Measurements from ENCODE around the gene ATP5F1E.

The ATP5F1E gene

GRCh38 chr20:59031564-59032022, 542 bp downstream of the ATP5F1E start:
- intact Hi-C loops (cut with DNase I; ENCODE audit: low total_unique reads) = loop anchor here (5.0 kb wide), 2 partner anchors 49 to 139 kb away; partner anchors contain the start of gene NELFCD

GRCh38 chr20:59030911-59031563, 1.1 kb downstream of the ATP5F1E start:
- peak overlapping the region; percentile 85 to 86 for H3K27ac ChIP-seq
- peaks cover 0 to 50% (median 36%) of the 10 kb centered on the region in 4 donors for H3K4me1 ChIP-seq
- DNase-seq = no peak
- no peaks in the 10 kb centered on the region for H3K9me3 ChIP-seq
- H3K27me3 ChIP-seq = no peaks in the 10 kb centered on the region
- no peak for TF ChIP-seq CTCF (IDR thresholded peaks at IDR 0.05)
- peak overlapping the region; percentile 78 to 93 for H3K4me3 ChIP-seq
- intact Hi-C loops (cut with DNase I; ENCODE audit: low total_unique reads) = loop anchor here (5.0 kb wide), 2 partner anchors 49 to 139 kb away; partner anchors contain the start of gene NELFCD
- peaks cover 33 to 56% (median 42%) of the 10 kb centered on the region in 3 donors for H3K36me3 ChIP-seq

More at GRCh38 chr20:59031564-59032022, 542 bp downstream of the ATP5F1E start:
- DNase-seq = no peak
- peak overlapping the region; percentile 78 to 93 for H3K4me3 ChIP-seq
- H3K4me1 ChIP-seq = peaks cover 0 to 50% (median 36%) of the 10 kb centered on the region in 4 donors
- H3K36me3 ChIP-seq = peaks cover 33 to 58% (median 42%) of the 10 kb centered on the region in 3 donors
- peak overlapping the region; percentile 85 to 86 for H3K27ac ChIP-seq
- TF ChIP-seq CTCF (IDR thresholded peaks at IDR 0.05) = no peak
- H3K9me3 ChIP-seq = no peaks in the 10 kb centered on the region
- no peaks in the 10 kb centered on the region for H3K27me3 ChIP-seq

GRCh38 chr20:59028812-59029211, 3.3 kb downstream of the ATP5F1E start:
- H3K4me3 ChIP-seq = no peak overlapping the region
- TF ChIP-seq CTCF (IDR thresholded peaks at IDR 0.05) = no peak

GRCh38 chr20:59027741-59028320, 4.3 kb downstream of the ATP5F1E start:
- Histone ChIP-seq H3K4me1 (peaks cover 0 to 50% (median 36%) of the 10 kb centered on the region in 4 donors), H3K36me3 (peaks cover 50 to 70% (median 52%) of the 10 kb centered on the region in 3 donors), H3K27ac (no peak overlapping the region), H3K9me3 (no peaks in the 10 kb centered on the region), H3K27me3 (no peaks in the 10 kb centered on the region), H3K4me3 (no peak overlapping the region)
- no peak for DNase-seq
- TF ChIP-seq CTCF (IDR thresholded peaks at IDR 0.05) = no peak
- intact Hi-C loops (cut with DNase I; ENCODE audit: low total_unique reads) = no loop called here

More at GRCh38 chr20:59028812-59029211, 3.3 kb downstream of the ATP5F1E start:
- intact Hi-C loops (cut with DNase I; ENCODE audit: low total_unique reads) = no loop called here
- Histone ChIP-seq H3K27ac (peak overlapping the region in 1 of 2 donors; percentile 17), H3K27me3 (no peaks in the 10 kb centered on the region), H3K9me3 (no peaks in the 10 kb centered on the region), H3K4me1 (peaks cover 0 to 50% (median 36%) of the 10 kb centered on the region in 4 donors), H3K36me3 (peaks cover 45 to 60% (median 52%) of the 10 kb centered on the region in 3 donors)
- no peak for DNase-seq

GRCh38 chr20:59026904-59027740, 5.0 kb downstream of the ATP5F1E start:
- DNase-seq = no peak
- Histone ChIP-seq H3K9me3 (no peaks in the 10 kb centered on the region), H3K27ac (no peak overlapping the region), H3K4me1 (peaks cover 0 to 50% (median 35%) of the 10 kb centered on the region in 4 donors), H3K36me3 (peaks cover 50 to 76% (median 52%) of the 10 kb centered on the region in 3 donors), H3K4me3 (no peak overlapping the region), H3K27me3 (no peaks in the 10 kb centered on the region)
- intact Hi-C loops (cut with DNase I; ENCODE audit: low total_unique reads) = no loop called here
- TF ChIP-seq CTCF (IDR thresholded peaks at IDR 0.05) = no peak

All from tibial artery (tissue), 4 donors.